Fibroblast of the aortic adventitia (primary cell): Measurements from ENCODE around the gene DOP1A. TPM values are rescaled to one million over a fixed set of nuclear protein-coding genes. Genes with fewer than 3 reads are reported as not detected.
A peak's percentile ranks its signal among the peaks of the same experiment; 100 is the strongest.

Source experiments
- DNase-seq: peaks from one replicate; pipeline ENCODE4 v3.0.0-alpha.2; 2010; ENCODE audit warnings: low read depth
- H3K4me3 ChIP-seq: 2 replicates; pipeline ENCODE4 v1.5.1; 2011; ENCODE audit warnings: low read depth, mild to moderate bottlenecking, control low read depth, low read length, moderate library complexity
- CTCF ChIP-seq: IDR thresholded peaks from 2 replicates; pipeline ENCODE4 v1.5.1; 2011; ENCODE audit warnings: mild to moderate bottlenecking, low read length, control low read depth, inconsistent platforms; ENCODE audit not compliant: insufficient read depth
- total RNA-seq: library from RNA; depleted of rRNA; stranded (reverse); fragments of >200 nt; gene quantifications from 2 replicates; pipeline ENCODE4 v1.2.3, GENCODE V29; 2012; ENCODE audit warnings: low replicate concordance

The DOP1A gene
- total RNA-seq, 1 donor: 32.5 TPM

DNA sequence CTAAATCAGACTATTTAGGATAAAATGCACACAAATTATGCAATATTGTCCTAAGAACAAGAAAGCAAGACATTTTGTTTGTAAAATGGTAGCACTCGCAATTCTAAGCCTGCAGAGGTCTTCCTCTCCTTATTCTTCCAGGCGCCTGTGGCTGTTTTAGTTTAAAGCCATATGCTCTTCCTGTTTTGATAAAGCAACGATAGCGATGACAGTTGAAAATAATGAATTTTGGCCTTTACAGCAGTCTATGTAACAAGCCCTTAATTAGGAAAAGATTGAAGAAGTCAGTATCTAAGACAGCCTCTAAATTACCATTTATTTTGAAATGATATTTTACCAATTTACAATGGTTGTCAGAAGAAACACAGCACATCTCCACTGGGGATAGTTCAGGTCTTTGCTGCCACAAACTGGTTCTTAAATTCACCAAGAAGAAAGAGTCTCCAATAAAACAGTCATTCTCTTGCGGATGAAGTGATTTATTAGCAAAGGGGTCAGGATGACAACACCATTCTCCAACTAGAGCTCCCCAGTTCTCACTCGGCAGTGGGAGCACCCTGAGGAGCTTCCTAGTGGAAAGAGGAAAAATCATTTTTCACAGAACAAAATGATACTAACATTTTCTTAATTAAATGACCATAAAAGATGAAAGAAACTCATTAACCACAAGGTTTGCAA lies 23.2 kb upstream of the DOP1A start:
- DNase-seq: no peak
- H3K4me3 ChIP-seq: no peak overlapping the region
- TF ChIP-seq CTCF: no peak

DNA sequence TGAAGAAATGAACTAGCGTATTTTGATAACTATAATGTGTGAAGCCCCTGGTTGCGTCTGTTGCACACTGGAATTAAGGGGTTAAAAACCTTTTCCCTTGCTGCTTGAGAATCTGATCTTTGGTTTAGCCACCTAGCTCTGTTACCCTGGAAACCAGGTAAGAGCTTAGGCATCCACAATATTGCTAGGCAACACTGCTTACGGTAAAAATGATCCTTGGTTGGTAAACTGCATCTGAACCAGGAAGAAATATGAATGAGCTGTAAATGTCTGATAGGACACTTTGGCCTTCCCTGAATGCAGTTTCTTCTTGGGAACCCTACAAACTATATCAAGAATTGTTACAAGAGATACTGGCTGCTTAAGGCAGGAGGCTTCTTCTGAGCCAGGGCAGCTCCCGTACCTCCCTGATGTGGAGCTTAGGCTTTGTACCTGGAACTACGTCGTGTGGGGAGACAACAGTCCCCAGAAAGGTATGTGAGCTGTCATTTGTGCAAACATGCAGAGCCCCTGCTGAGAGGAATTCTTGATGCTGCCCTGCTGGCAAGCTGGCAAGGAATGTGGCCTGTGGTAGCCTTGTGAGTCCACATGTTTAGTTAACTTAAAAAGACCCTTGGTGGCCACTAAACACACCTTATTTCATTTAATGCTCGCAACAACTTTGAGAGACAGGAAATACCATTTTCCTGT lies 20.3 kb upstream of the DOP1A start:
- no peak for TF ChIP-seq CTCF
- H3K4me3 ChIP-seq: no peak overlapping the region
- DNase-seq: no peak

GRCh38 chr6:83051377-83052172 lies 15.9 kb upstream of the DOP1A start:
- DNase-seq: peak; percentile 45
- TF ChIP-seq CTCF: no peak
- H3K4me3 ChIP-seq: no peak overlapping the region

GRCh38 chr6:83053678-83054077 lies 13.8 kb upstream of the DOP1A start:
- TF ChIP-seq CTCF: no peak
- no peak for DNase-seq
- no peak overlapping the region for H3K4me3 ChIP-seq

DNA sequence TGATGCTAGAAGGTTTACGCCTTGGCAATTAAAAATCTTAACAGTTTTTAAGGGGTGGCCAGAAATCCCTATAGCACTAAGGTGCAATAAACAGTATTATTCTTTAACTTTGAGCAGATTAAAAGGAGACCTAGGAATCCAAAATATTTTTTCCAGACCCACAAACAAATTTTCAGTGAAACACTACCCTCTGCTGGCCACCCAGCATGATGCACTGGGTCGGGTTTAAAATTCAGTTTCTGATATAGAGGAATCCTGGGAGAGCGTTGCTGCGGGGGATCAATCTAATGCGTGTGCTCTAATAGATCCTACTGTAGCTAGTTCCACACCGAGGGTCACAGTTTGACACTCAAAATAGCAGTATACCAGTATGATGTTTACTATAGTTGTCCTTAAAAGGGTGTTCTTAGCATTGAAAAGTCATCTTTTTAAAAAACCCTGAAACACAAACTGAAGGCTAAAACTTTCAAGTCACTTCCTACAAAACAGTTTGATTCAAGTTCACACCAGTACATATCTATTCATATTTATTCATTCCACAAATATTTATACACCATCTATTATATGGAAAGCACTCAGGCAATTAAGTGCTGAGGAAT lies 12.0 kb upstream of the DOP1A start:
- H3K4me3 ChIP-seq: no peak overlapping the region
- TF ChIP-seq CTCF: peak; percentile 79
- DNase-seq: peak; percentile 70

DNA sequence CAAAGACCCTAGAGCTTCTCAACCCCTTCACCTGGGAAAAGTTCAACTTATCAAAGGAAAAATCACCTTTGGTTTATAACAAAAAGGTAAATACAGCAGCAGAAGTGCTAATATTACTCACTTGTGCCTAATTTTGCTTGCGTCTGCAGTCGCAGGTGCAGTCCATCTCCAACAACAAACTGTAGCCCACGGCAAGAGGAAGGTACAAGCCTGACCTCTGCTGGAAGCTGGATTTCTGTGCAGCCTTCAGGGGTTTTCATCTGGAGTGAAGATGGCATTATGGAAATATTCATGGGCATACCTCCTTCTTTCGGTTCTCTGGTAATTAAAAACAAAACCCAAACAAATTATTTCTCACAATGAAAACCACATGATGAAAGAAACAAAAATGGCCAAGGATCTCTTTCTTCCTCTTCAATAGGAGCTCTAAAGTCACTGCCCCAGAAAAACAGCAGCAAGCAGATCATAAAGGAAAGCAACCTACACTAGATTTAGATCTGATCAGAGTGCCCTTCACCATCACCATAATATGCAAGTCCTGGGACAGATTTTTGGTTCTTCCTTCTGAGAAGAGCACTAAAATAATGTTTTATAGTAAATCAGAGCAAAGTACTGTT lies 9.7 kb upstream of the DOP1A start:
- peak; percentile 64 for DNase-seq
- H3K4me3 ChIP-seq: no peak overlapping the region
- TF ChIP-seq CTCF: peak; percentile 89
